ENCODE measurements around the gene MEF2B.
"Not testable (repeated sequence)": the region's sequence is repeated elsewhere in the genome, so short reads cannot be mapped to it uniquely, and the experiment has no call there.

The MEF2B gene

DNA sequence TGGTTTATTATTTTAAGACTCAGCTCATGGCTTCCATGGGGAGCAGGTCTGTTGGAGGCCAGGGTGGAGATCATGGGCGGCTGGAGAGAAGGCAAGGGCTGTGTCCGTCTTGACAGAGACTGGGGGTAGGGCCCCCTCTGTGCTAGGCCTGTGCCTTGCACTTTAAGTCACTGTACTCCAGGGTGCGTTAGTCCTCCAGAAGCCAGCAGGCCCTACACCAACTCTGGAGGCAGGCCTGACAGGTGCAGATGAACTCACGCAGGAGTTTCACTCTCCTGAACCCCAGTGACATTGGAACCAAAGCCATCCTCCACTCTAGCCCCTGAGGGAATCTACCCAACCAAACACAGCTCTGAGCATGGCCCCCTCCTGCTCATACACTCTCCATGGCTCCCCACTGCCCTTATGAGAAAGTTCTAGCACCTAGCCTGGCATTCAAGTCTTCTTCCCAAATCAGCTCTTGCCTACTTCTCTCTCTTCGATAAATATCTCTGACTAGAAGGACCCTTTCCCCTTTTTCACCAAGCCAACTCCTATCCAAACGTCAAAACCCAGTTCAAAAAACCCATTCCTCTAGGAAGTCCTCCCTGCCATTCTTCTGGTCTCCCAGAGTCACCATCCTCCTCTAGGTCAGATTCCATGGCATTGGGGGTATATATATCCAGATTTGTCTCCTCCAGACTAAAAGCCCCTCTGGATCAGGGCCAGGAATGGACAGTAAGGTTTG lies 15.1 kb downstream of the MEF2B start:
- no peak for DNase-seq

DNA sequence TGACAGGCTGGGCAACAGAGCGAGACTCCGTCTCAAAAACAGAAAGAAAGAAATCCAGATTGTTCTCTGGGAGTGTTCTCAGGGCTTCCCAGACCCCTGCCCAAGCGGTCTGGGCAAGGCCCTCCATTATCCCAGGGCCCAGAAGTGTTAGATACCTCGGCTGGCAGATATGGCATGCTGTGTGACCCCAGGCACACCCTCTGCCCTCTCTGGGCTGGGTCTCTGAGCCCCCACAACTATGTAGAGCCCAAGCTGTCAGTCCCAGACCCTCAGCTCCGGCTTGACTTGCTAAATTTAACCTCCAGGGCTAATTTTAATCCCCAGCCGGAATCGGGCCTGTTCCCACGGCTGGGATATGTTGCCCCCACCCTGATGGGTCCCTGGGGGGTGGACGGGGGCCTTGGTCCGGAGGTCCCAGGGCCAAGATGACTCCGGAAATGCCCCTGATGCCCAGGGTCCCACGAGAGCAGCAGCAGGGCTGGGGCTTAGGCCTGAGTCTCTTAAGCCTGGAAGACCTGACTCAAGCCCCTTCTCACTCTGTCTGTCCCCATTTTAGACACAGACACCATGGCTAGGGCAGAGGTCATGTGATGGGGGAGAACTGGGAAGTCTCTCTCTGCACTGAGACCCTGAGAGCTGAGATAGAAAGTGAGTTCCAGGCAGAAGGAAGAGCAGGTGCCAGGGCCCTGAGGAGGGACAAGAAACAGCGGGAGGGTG lies 17.2 kb downstream of the MEF2B start:
- no peak for DNase-seq

DNA sequence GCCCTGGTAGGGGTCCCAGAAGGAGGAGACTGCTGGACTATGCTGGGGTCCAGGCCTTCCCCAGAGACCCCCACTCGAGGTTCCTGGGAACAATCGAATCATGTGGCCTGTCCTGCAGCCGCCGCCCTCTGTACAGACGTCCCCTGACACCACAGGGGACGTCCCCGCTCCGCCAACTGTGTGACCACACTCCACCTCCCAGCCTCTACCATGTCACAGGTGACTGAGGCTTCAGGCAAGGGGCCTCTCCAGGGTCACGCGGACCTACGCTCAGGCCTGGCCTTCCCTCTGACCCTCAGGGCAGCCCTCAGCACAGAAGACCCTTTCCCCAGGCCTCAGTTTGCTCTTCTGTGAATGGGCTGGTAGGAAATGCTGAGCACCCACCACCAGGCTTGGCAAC lies 18.6 kb downstream of the MEF2B start:
- no peak for DNase-seq

DNA sequence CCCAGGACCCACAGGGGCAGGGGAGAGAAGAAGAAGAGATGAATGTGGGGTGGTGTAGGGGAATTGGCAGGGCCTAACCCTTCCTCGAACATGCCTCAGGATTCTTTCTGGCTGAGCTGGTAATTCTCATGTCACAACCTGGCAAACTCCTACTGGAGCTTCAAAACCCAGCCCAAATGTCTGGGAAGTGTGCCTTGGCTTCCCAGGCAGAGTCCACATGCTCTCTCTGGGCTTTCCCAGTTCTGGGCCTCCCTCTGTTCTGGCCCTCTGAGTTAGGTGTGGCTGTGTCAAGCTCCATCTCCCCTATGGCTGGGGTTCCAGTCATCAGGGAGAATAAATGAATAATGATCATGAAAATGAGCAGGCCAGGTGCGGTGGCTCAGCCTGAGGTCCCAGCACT lies 20.6 kb downstream of the MEF2B start:
- no peak for DNase-seq

DNA sequence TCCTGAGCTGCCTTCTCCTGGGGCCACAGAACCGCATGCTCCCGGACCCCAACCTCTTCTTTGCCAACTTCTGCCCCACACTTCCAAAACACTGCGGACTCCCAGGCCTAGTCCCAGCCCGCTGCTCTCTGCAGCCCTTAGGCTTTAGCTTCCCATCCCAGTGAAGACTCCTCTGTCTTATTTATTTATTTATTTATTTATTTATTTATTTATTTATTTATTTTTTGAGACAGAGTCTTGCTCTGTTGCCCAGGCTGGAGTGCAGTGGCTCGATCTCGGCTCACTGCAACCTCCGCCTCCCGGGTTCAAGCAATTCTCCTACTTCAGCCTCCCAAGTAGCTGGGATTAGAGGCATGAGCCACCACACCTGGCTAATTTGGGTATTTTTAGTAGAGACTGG lies 21.6 kb downstream of the MEF2B start:
- not testable (repeated sequence) for DNase-seq

DNA sequence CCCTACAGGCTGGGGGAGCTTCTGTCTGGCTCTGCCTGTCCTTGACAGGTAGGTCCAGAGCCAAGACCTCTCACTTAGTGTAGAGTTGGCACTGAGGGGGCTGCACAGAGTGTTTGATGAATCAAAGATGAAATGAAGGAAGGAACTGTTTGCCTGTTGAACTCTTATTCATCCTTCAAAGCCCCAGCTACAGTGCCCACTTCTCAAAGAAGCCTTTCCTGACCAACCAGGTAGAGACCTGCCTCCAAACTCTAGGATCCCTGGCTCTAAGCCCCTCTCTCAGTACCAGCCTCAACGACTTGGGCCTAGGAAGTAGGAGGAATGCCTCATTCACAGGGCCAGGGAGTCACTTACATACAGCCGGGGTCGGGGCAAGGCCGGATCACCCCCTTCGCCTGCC lies 22.7 kb downstream of the MEF2B start:
- no peak for DNase-seq

DNA sequence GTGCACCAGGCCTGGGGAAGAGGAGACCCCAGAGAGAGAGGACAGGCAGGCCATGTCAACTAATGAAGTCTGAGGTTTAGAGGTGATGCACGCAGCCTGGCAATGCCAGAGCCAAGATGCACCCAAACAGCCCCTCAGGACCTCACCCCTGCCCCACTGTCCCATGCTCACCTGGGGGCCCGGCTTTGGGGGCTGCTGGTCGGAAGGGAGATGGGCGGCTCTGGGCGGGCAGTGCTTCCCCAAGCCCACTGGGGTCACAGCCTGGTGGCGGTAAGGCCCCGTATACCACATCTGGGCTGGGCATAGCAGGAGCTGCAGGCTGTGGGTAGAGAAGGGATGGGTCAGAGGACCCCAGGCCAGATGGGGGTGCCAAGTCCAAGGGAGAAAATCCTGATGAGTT lies 23.2 kb downstream of the MEF2B start:
- no peak for DNase-seq

DNA sequence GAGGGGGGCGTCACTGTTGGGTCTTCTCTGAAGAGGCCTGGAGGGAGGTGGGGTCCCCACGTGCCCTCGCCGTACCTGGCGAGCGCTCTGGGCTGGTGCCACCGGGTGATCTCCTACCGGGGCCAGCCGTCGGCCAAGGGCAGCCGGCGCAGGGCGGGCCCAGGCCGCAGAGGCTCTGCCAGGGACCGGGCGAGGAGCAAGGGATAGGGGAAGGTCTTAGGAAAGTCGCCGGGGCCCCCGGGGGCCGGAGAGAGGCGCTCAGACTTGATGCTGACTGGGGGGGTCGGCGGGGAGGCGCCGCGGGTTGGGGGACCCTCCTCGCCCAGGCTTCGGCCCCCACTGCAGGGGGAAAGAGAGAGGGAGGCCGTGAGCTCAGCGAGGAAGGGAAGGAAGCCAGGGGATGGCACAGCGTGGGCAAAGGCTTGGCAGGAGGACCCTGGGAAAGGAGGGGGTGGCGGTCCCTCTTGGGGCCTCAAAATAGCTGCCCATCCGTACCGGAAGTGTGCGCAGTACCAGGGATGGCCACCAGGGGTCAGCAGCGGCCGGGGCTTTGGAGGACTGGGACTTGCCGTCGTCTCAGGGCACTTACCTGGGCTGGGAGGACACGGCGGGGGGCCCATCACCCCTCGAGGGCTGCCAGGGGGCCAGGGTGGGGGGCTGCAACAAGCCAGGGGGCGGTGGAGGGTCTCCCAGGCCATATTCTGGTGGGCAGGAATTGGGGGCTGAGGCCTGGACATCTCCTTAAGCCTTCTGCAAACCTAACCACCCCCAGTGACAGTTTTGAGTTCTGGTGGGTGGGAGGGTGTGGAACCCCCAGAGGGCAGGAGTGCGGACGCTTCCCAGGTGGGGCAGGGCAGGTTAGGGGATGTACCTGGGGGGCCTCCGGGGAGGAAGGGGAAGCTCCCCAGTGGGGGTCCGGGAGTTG lies 24.1 kb downstream of the MEF2B start:
- DNase-seq = peak; percentile 31

DNA sequence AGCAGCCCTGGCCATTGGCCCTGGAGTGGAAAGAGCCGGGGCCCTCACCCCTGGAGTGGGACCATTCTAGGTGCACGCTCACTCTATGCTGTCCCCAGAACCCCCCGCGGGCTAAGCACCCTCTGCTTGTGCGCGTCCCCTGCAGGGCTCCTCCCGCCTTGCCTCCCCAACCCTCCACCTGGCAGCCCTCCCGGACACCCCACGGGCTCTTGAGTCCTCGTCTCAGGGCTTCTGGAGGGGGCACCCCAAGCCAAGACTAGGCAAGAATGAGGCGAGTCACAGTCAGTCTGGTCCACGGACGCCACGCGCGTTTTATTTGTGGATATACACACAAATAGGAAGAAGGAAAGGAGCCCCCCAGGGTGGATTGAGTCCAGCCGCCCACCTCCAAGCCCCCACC lies 24.8 kb downstream of the MEF2B start:
- DNase-seq = no peak

DNA sequence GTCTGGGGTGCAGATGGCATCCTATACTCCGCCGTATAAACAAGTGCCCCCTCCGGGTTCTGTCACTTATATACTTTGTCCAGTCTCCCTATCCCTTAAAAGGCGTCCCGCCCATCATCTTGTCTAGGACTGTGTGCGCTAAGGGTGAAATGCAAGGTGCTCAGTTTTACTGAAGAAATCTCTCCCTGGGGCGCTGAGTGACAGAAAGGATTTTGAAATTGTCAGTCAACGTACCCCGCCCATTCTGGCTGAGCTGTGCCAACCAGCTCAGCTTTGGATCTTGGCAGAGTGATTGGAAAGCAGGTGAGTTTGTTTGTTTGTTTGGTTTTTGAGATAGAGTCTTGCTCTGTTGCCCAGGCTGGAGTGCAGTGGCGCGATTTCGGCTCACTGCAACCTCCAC lies 27.7 kb downstream of the MEF2B start:
- no peak for DNase-seq

DNA sequence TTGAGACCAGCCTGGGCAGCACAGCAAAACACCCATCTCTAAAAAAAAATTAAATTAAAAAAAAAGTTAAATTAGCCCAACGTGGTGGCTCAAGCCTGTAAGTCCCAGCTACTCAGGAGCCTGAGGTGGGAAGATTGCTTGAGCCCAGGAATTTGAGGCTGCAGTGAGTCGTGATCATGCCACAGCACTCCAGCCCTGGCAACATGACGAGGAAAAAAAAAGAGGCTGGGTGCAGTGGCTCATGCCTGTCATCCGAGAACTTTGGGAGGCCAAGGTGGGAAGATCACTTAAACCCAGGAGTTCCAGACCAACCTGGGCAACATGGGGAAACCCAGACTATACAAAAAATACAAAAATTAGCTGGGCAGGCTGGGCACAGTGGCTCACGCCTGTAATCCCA lies 29.6 kb downstream of the MEF2B start:
- no peak for DNase-seq

DNA sequence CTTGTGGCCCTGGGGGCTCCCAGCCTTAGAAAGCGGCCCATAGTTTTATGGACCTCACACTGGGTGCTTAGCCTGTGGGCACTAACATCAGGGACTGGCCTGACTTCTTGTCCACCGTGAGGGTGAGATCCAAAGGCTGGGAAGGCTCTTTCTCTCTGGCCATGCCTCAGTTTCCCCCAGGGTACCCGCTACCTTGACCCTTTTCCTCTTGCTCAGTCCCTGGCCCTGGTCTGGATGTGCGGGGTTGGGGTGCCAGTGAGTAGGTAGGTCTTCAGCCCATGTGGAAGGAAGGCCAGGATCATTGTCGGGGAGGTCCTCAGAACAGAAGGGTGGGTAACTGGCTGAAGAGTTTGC lies 30.2 kb downstream of the MEF2B start:
- no peak for DNase-seq

DNA sequence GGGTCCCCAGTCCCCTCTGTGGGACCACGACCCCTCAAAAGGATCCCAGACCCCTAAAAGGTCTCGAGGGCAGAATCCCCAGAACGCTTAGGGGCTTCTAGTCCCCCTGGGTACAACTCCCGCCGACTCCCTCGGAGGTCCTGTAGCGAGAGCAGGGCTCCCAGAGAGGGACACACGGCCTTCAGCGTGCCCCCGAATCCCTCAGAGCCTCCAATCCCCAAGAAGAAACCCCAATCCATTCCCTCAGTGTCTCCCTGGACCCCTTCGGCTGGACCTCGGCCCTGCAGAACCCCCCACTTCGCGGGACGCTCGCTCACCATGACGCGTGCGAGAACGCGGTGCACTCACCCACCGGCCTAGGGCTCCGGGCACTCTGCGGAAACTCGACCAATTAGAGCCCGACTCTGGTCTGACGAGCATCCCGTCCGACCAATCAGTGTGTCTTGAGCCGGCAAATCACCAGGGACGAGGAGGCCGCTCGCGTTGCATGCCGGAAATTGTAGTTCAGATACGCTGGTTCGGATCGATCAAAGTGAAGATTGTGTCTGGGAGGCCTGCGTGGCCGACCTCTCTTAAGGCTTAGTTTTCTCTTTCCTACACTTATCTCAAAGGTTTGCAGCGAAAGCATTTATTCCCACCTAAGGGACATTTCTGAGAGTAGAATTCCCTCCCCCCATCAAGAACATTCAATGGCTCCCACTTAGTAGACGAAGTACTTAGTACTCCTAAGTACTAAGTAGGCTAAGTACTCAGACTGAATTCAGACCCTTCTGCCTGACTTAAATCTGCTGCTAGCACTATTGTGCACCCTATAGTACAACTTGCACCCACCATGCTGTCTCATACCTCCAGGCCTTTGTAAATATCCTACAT lies 31.7 kb downstream of the MEF2B start, which contains the start of gene TMEM161A:
TMEM161A (minus strand) TSS at position 370 of the 873 bp plus-strand sequence; CDS start at position 320, 50 bp downstream.
- DNase-seq = peak; percentile 91

DNA sequence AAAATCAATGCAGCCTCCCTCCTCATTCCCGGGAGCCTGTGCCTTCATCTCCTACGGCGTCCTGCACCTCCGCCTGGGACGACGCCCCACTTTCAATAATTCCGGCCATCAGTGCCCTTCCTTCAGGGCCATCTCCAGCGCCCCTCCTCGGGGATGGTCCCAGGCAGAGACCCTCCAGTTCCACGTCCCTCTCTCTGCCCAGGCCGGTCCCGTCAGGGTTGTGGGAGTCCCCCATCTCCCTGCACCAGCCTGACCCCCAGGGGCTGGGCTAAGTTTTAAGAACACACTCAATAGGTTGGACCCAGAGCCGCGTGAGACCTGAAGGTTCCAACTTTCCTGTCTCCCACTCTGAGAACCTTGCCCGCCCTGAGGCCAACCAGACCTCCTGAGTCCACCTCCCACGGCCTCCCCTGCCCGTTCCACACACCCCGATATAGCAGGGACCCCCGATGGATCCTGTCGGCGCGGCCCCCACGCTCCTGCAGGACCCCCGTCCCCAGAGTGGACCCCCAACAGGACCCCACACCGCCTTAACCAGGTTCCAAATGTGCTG lies 32.4 kb downstream of the MEF2B start:
- DNase-seq = no peak

DNA sequence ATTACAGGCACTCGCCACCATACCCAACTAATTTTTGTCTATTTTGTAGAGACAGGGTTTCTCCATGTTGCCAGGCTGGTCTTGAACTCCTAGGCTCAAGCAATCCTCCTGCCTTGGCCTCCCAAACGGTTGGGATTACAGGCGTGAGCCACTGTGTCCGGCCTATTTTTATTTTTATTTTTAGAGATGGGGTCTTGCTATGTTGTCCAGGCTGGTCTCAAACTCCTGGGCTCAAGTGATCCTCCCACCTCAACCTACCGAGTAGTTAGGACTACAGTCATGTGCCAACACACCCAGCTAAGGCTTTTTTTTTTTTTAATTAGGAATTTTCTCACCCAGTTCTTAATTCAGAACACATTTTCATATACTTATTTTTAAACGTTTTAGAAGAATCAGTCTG lies 34.4 kb downstream of the MEF2B start:
- DNase-seq = not testable (repeated sequence)

DNA sequence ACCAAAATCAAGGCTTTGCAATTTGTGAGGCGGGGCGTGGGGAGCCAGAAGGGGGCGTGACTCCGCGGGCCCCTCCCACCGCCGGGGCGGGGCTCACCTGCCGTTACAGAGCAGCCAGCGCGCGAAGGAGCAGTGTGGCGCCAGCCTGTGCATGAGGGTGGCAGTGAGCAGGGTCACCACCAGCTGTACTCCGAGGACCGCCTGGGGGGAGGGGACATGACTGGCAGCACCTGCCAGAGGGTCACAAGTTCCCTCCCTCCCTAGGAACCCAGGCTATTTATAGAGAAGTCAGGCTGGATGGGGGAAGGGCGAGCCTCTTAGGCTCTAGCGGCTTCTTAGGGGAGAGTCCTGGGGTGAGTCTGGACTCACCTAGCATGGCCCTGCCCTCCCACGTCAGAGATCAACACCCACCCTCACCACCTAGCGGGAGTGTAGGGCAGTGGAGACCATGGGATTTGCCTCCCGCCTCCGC lies 35.3 kb downstream of the MEF2B start:
- no peak for DNase-seq

DNA sequence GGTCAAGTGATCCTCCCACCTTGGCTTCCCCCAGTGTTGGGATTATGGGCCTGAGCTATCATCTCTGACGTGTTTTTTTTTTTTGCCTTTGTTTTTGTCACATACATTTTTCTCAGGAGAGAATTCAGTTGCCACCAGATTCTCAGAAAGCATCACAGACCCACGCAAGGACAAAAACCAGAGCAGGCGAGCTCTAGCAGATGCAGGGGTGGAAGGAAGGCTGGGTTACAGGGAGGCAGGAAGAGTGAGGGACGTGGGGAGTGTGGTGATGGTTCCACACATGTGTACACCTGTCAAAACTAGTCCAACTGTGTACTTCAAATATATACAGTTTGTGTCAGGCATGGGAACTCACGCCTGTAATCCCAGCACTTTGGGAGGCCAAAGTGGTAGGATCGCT lies 36.1 kb downstream of the MEF2B start:
- no peak for DNase-seq

DNA sequence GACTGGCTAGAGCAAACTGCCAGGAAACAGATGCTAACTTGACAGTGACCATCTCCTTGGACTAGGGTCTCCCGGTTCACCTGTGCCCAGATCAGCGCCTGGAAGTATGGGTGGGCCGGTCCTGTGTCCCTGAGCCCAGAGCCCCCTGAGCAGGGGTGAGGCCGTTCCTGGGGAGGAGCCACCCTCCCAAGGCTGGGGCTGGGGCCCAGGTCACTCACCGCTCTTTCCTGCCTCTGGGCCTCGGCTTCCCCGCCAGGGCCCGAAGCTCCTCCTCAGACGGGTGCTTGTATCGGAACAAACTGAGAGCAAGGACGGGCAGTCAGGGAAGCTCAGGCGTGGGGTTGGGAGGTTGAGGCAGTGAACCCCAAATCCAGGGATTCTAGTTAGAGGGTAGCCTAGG lies 37.2 kb downstream of the MEF2B start:
- DNase-seq = no peak

DNA sequence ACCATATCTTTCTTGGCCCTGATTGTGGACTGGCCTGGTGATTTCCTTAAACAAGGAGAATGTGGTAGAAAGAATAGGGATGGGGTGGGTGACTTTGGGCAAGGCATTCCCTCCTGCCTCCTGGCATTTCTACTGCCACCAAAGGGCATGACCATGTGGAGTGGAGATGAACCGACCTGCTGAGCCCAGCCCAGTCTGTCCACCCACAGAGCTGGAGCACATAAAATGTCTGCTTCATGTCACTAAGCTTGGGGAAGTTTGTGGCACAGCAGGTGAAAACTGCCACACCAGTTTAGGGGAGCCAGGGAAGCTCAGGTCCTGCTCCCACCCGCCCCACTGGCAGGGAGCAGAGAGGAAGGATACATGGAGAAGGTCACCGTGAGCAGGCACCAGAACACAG lies 38.1 kb downstream of the MEF2B start:
- no peak for DNase-seq

DNA sequence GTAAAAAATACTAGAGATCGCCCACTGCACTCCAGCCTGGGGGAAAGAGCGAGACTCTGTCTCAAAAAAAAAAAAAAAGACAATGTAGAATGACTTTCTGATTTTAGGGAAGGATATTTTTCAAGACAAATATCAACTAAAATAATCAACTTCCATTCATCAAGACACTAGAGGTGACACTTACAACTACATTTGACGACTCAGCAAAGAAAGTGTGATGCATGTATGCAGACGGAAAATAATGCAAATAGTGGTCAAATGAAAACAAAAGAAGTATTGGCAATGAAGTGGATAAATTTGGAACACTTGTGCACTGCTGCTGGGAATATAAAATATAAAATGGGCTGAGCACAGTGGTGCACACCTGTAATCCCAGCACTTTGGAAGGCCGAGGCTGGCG lies 44.0 kb downstream of the MEF2B start:
- no peak for DNase-seq

DNA sequence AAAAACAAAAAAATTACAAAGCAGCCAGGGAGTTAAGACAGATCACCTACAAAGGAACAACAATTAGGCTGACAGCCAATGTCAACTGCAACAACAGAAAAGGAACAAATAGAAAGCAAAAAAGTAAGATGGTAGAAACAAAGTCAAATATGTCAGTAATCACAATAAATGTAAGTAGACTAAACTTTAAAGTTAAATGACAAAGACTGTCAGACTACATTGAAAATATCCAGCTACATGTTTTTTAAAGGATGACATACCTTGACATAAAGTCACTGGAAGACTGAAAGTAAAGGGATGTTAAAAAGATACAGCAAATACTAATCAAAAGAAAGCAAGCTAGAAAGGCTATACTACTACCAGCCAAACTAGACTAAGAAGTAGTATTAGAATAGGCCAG lies 46.7 kb downstream of the MEF2B start:
- no peak for DNase-seq

DNA sequence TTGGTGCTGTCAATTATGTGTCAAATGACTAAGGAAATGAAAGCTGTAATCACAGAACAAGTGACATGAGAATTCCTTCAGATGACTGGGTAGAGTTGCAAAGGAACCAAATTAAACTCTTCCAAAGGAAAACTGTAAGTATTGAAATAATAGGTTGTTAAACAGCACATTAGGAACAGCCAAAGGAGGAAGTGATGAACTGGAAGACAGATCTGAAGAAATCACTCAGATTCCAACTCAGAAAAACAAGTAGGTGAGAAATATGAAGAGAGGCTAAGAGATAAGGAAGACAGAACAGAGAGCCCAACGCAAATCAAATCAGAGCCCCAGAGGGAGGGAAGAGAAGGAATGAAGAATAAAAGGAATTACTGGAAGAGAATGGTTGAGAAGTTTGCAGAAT lies 47.2 kb downstream of the MEF2B start:
- DNase-seq = no peak
